NCI-H2107 treated with DMSO at 0.1 percent for 48 hours (cell line): Measurements from ENCODE around the gene GCH1.
"Not testable (repeated sequence)": the region's sequence is repeated elsewhere in the genome, so short reads cannot be mapped to it uniquely, and the experiment has no call there.

Source experiments
- DNase-seq: peaks from one replicate; lab custom pipeline; 2025; ENCODE audit not compliant: unreplicated experiment; lab: John Stamatoyannopoulos, UW

GCH1 gene

GRCh38 chr14:54804538-54805041 is 98.0 kb downstream of the GCH1 start:
- peak; percentile 16 for DNase-seq

- no peak for DNase-seq
Observed at GRCh38 chr14:54803926-54804537, 98.6 kb downstream of the GCH1 start.

GRCh38 chr14:54803396-54803795 is 99.2 kb downstream of the GCH1 start:
- DNase-seq = peak; percentile 61

- not testable (repeated sequence) for DNase-seq
Observed at GRCh38 chr14:54801482-54801881, 101.1 kb downstream of the GCH1 start.

- no peak for DNase-seq
Observed at GRCh38 chr14:54798465-54799124, 104.0 kb downstream of the GCH1 start.

GRCh38 chr14:54797986-54798385 is 104.6 kb downstream of the GCH1 start:
- DNase-seq = no peak

- no peak for DNase-seq
Observed at GRCh38 chr14:54797556-54797955, 105.1 kb downstream of the GCH1 start.

- no peak for DNase-seq
Observed at GRCh38 chr14:54796961-54797360, 105.7 kb downstream of the GCH1 start.

GRCh38 chr14:54794796-54795195 is 107.8 kb downstream of the GCH1 start:
- no peak for DNase-seq

GRCh38 chr14:54794159-54794558 is 108.5 kb downstream of the GCH1 start:
- no peak for DNase-seq

- no peak for DNase-seq
Observed at GRCh38 chr14:54792288-54792687, 110.3 kb downstream of the GCH1 start.
